PC-3 (cell line): ENCODE measurements around the gene ZNF831. TPM values are rescaled to one million over a fixed set of nuclear protein-coding genes. Genes with fewer than 3 reads are reported as not detected.

Experiments used
- ATAC-seq: fragments of 200-7000 bp; cut with Tn5 transposase; 2 replicates; pipeline ENCODE4 v1.9.1; 2020; ENCODE audit warnings: mild to moderate bottlenecking, moderate library complexity
- BruUV-seq: library from RNA; stranded (reverse); fragments of 400-500 nt; replicated peaks from 2 replicates; lab custom pipeline; 2021; lab: Mats Ljungman, UMichigan
- CTCF ChIA-PET: fragments of 300-600 bp; sonication (Branson Sonifier 250); formaldehyde crosslinking; loops from one replicate; lab custom pipeline; 2022; ENCODE audit warnings: antibody characterized with exemption; lab: Charles Lee
- POLR2A ChIA-PET: fragments of 300-600 bp; sonication (Branson Sonifier 250); formaldehyde crosslinking; loops from one replicate; lab custom pipeline; 2022; ENCODE audit warnings: antibody characterized with exemption; ENCODE audit not compliant: unreplicated experiment; lab: Charles Lee
- DNase-seq: peaks from one replicate; pipeline ENCODE4 v3.0.0-alpha.2; 2015
- H2AFZ ChIP-seq: fragments of 300-600 bp; sonication (generic); 2 replicates; pipeline ENCODE4 v1.6.0; 2016; ENCODE audit warnings: antibody characterized with exemption, low read length
- H3F3A ChIP-seq: fragments of 300-600 bp; sonication (generic); one replicate; pipeline ENCODE4 v1.6.0; 2017; ENCODE audit warnings: antibody characterized with exemption, low read length, control low read depth, mild to moderate bottlenecking; ENCODE audit not compliant: unreplicated experiment
- H3K27ac ChIP-seq: fragments of 300-600 bp; sonication (generic); 2 replicates; pipeline ENCODE4 v1.5.1; 2016; ENCODE audit warnings: mild to moderate bottlenecking, low read length
- H3K27me3 ChIP-seq: fragments of 300-600 bp; sonication (generic); 2 replicates; pipeline ENCODE4 v1.6.1; 2016; ENCODE audit warnings: low read length, mixed read lengths
- H3K36me3 ChIP-seq: fragments of 300-600 bp; sonication (generic); 2 replicates; pipeline ENCODE4 v1.6.1; 2016; ENCODE audit warnings: low read depth, mixed run types, low read length, mixed read lengths
- H3K4me1 ChIP-seq: fragments of 300-600 bp; sonication (generic); 2 replicates; pipeline ENCODE4 v1.5.1; 2016; ENCODE audit warnings: low read length; ENCODE audit not compliant: insufficient read depth
- H3K4me2 ChIP-seq: fragments of 300-600 bp; sonication (generic); 2 replicates; pipeline ENCODE4 v1.6.0; 2016; ENCODE audit warnings: low read length
- H3K4me3 ChIP-seq: fragments of 300-600 bp; sonication (generic); 2 replicates; pipeline ENCODE4 v1.5.1; 2016; ENCODE audit warnings: mild to moderate bottlenecking, low read length, mixed read lengths
- H3K79me2 ChIP-seq: fragments of 300-600 bp; sonication (generic); 2 replicates; pipeline ENCODE4 v1.6.1; 2017; ENCODE audit warnings: low read length, mixed read lengths
- H3K9ac ChIP-seq: fragments of 300-600 bp; sonication (generic); 2 replicates; pipeline ENCODE4 v1.6.0; 2016; ENCODE audit warnings: mild to moderate bottlenecking, low read length
- H3K9me2 ChIP-seq: fragments of 300-600 bp; sonication (generic); replicated peaks from 2 replicates; pipeline ENCODE4 v1.6.1; 2016; ENCODE audit warnings: mixed run types, low read length, mixed read lengths
- H3K9me3 ChIP-seq: fragments of 300-600 bp; sonication (generic); 2 replicates; pipeline ENCODE4 v1.6.1; 2016; ENCODE audit warnings: low read length, mixed read lengths
- H4K20me1 ChIP-seq: fragments of 300-600 bp; sonication (generic); 2 replicates; pipeline ENCODE4 v1.6.1; 2016; ENCODE audit warnings: low read length, mixed read lengths
- EZH2 ChIP-seq: fragments of 300-600 bp; sonication (generic); IDR thresholded peaks from one replicate; pipeline ENCODE4 v1.6.1; 2017; ENCODE audit warnings: antibody characterized with exemption, mild to moderate bottlenecking, low read length; ENCODE audit not compliant: unreplicated experiment
- EZH2phosphoT487 ChIP-seq: fragments of 300-600 bp; sonication (generic); IDR thresholded peaks from 2 replicates; pipeline ENCODE4 v1.6.1; 2018; ENCODE audit warnings: mild to moderate bottlenecking, antibody characterized with exemption, low read length, borderline replicate concordance
- intact Hi-C: fragments of 100-400 bp; cut with micrococcal nuclease; formaldehyde crosslinking; loops from 2 replicates; pipeline ENCODE4 v1.9.0; 2023
- total RNA-seq: library from RNA; depleted of rRNA; stranded (reverse); fragments of >200 nt; gene quantifications from 2 replicates; pipeline ENCODE4 v1.2.3, GENCODE V29; 2014
- TF ChIP-seq, protein P1 (sequence below): fragments of 300-600 bp; sonication (generic); conservative IDR thresholded peaks from 2 replicates; pipeline ENCODE4 v1.5.1; 2017; ENCODE audit warnings: antibody characterized with exemption, low read depth, mild to moderate bottlenecking, low read length

The ZNF831 gene
- total RNA-seq, 1 experiment from 2014 or later, result not detected

DNA sequence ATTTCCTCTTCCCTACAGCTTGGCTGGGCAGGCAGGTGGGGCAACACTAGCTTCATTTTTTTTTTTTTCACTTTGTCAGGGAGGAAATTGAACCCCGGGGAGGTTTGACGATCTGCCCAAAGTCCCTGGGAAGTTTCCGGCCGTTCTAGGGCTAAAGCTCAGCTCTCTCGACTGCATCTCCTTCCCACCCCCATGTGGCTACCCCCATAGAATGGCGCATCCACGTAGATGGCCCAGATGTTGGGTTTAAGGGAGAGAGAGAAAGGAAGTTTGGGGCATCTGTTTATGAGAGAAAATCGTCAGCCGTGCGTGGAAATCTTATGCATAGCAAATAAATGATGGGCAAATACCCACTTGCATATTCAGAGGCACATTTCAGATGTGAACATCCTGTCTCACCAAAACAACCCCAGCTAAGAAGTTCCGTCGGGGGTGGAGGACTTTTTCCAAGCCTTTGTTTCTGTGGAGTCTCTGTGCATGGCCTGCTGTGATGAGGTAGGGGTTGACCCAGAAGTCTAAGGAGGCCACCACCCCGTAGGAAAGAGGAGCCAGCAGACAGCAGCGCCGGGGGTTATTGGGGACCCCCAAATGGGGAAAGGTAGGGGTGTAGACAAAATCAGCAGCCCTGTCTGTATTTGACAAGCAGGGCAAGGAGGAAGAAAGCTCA, 40.5 kb upstream of the ZNF831 start:
- POLR2A ChIA-PET, result no interaction called here
- no peak overlapping the region for H3K27ac ChIP-seq
- no TSS peak for BruUV-seq
- no peaks in the 10 kb centered on the region for H3K36me3 ChIP-seq
- no peaks in the 10 kb centered on the region for H3K9me3 ChIP-seq
- DNase-seq (no peak), ATAC-seq (no peak)
- no peaks in the 10 kb centered on the region for H3K79me2 ChIP-seq
- no peaks in the 10 kb centered on the region for H4K20me1 ChIP-seq
- H3K4me1 ChIP-seq, result no peaks in the 10 kb centered on the region
- no peak overlapping the region for H3K4me2 ChIP-seq
- no peak overlapping the region for H3K9ac ChIP-seq
- no peak overlapping the region for H3K4me3 ChIP-seq
- no peak overlapping the region for H2AFZ ChIP-seq
- H3K27me3 ChIP-seq, result peaks cover 99% of the 10 kb centered on the region
- H3F3A ChIP-seq, result no peaks in the 10 kb centered on the region
- intact Hi-C loops, result no loop called here
- TF ChIP-seq EZH2 (no peak), EZH2phosphoT487 (no peak)
- TF ChIP-seq, protein P1, sequence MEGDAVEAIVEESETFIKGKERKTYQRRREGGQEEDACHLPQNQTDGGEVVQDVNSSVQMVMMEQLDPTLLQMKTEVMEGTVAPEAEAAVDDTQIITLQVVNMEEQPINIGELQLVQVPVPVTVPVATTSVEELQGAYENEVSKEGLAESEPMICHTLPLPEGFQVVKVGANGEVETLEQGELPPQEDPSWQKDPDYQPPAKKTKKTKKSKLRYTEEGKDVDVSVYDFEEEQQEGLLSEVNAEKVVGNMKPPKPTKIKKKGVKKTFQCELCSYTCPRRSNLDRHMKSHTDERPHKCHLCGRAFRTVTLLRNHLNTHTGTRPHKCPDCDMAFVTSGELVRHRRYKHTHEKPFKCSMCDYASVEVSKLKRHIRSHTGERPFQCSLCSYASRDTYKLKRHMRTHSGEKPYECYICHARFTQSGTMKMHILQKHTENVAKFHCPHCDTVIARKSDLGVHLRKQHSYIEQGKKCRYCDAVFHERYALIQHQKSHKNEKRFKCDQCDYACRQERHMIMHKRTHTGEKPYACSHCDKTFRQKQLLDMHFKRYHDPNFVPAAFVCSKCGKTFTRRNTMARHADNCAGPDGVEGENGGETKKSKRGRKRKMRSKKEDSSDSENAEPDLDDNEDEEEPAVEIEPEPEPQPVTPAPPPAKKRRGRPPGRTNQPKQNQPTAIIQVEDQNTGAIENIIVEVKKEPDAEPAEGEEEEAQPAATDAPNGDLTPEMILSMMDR, result no peak
- H3K9me2 ChIP-seq, result no peaks in the 10 kb centered on the region
- CTCF ChIA-PET, result interaction anchor here (0.5 to 0.6 kb wide), 2 partner anchors 32 to 41 kb away, joined by 3 to 4 read pairs; no protein-coding TSS in a partner anchor

DNA sequence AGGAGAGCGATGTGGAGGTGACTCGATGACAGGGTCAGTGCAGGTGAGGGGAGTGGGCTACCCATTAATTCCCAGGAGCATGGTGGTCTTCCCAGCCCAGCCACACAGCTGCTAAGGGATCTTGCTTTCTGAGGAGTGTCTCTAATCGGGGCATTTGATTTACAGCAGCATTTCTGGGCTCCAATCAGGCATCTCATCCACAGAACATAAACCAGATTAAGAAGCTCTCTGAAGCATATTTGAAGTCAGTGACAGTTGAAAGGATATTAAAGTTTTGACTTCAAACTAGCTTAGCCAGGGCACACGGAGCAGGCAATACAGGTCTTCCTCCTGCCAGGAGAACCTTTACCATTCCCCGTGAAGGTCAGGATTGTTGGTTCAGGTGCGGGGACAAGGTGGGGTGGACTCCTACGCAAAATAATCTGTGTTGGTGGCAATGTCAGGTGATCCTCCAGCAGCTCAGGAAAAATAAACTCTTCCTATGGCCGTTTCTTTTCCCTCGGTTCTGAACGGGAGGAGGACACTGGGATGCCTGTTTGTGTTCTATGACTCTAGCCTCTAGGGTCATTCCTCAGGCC, 39.9 kb upstream of the ZNF831 start:
- no peaks in the 10 kb centered on the region for H4K20me1 ChIP-seq
- H3F3A ChIP-seq, result no peaks in the 10 kb centered on the region
- ChIA-PET CTCF (interaction anchor here (0.5 kb wide), 1 partner anchor 41 kb away, joined by 3 read pairs; no protein-coding TSS in a partner anchor), POLR2A (no interaction called here)
- no peaks in the 10 kb centered on the region for H3K9me3 ChIP-seq
- H2AFZ ChIP-seq, result no peak overlapping the region
- DNase-seq, result no peak
- no peak for TF ChIP-seq EZH2
- TF ChIP-seq, protein P1, result no peak
- no peak for TF ChIP-seq EZH2phosphoT487
- ATAC-seq, result no peak
- no peak overlapping the region for H3K4me2 ChIP-seq
- no peak overlapping the region for H3K27ac ChIP-seq
- intact Hi-C loops, result no loop called here
- peaks cover 93% of the 10 kb centered on the region for H3K27me3 ChIP-seq
- no peaks in the 10 kb centered on the region for H3K36me3 ChIP-seq
- BruUV-seq, result no TSS peak
- no peaks in the 10 kb centered on the region for H3K4me1 ChIP-seq
- no peaks in the 10 kb centered on the region for H3K9me2 ChIP-seq
- H3K79me2 ChIP-seq, result no peaks in the 10 kb centered on the region
- no peak overlapping the region for H3K9ac ChIP-seq
- H3K4me3 ChIP-seq, result no peak overlapping the region
